Trophoblast cell (in vitro differentiated cells and primary cell): ENCODE data around the gene VCAN.

Experiments used
- DNase-seq, 2 donors: peaks; one replicate each; pipeline ENCODE4 v3.0.0-alpha.2; 2016
- H2AFZ ChIP-seq: 2 replicates; pipeline ENCODE4 v1.6.1; 2013; ENCODE audit warnings: low read length, moderate library complexity, mild to moderate bottlenecking; ENCODE audit not compliant: insufficient read depth, poor library complexity
- H2AK5ac ChIP-seq: 2 replicates; pipeline ENCODE4 v1.6.1; 2013; ENCODE audit warnings: mild to moderate bottlenecking, low read length
- H2BK120ac ChIP-seq: 2 replicates; pipeline ENCODE4 v1.6.1; 2013; ENCODE audit warnings: low read length, mild to moderate bottlenecking, moderate library complexity; ENCODE audit not compliant: insufficient read depth, poor library complexity
- H2BK12ac ChIP-seq: 2 replicates; pipeline ENCODE4 v1.6.1; 2013; ENCODE audit warnings: mild to moderate bottlenecking, low read length, moderate library complexity
- H2BK5ac ChIP-seq: 2 replicates; pipeline ENCODE4 v1.6.1; 2013; ENCODE audit warnings: low read length, low read depth, moderate library complexity, mild to moderate bottlenecking; ENCODE audit not compliant: poor library complexity
- H3K14ac ChIP-seq: 2 replicates; pipeline ENCODE4 v1.6.1; 2013; ENCODE audit warnings: mild to moderate bottlenecking, low read length
- H3K18ac ChIP-seq: 2 replicates; pipeline ENCODE4 v1.6.1; 2013; ENCODE audit warnings: mild to moderate bottlenecking, low read length
- H3K23ac ChIP-seq: 2 replicates; pipeline ENCODE4 v1.6.1; 2013; ENCODE audit warnings: low read length
- H3K27ac ChIP-seq: 2 replicates; pipeline ENCODE4 v1.5.1; 2013; ENCODE audit warnings: low read depth, mild to moderate bottlenecking, inconsistent platforms, low read length, moderate library complexity
- H3K27me3 ChIP-seq: 2 replicates; pipeline ENCODE4 v1.6.1; 2013; ENCODE audit warnings: inconsistent platforms, mild to moderate bottlenecking, low read length, moderate library complexity; ENCODE audit not compliant: insufficient read depth
- H3K36me3 ChIP-seq, 2 experiments: 1 replicate in 1 of 2; 2 replicates in 1 of 2; pipeline ENCODE4 v1.6.1; 2013; ENCODE audit warnings: low read length in 2 of 2, mild to moderate bottlenecking in 2 of 2, moderate library complexity in 1 of 2; ENCODE audit not compliant: insufficient read depth in 2 of 2, control insufficient read depth in 1 of 2
- H3K4ac ChIP-seq: 2 replicates; pipeline ENCODE4 v1.6.1; 2013; ENCODE audit warnings: low read depth, mild to moderate bottlenecking, low read length, moderate library complexity
- H3K4me1 ChIP-seq, 2 experiments: 1 replicate in 1 of 2; 2 replicates in 1 of 2; pipeline ENCODE4 v1.6.1; 2013; ENCODE audit warnings: low read length in 2 of 2, mild to moderate bottlenecking in 2 of 2, moderate library complexity in 1 of 2; ENCODE audit not compliant: insufficient read depth in 2 of 2, control insufficient read depth in 1 of 2
- H3K4me2 ChIP-seq: 2 replicates; pipeline ENCODE4 v1.6.1; 2013; ENCODE audit warnings: inconsistent platforms, mild to moderate bottlenecking, low read length, moderate library complexity
- H3K4me3 ChIP-seq: 2 replicates; pipeline ENCODE4 v1.5.1; 2013; ENCODE audit warnings: mild to moderate bottlenecking, low read depth, low read length, inconsistent platforms
- H3K79me1 ChIP-seq: one replicate; pipeline ENCODE4 v1.6.1; 2013; ENCODE audit warnings: low read length
- H3K79me2 ChIP-seq: 2 replicates; pipeline ENCODE4 v1.6.1; 2013; ENCODE audit warnings: low read length, mild to moderate bottlenecking; ENCODE audit not compliant: control insufficient read depth, insufficient read depth, poor library complexity
- H3K9ac ChIP-seq: 2 replicates; pipeline ENCODE4 v1.6.1; 2013; ENCODE audit warnings: mild to moderate bottlenecking, low read length
- H3K9me3 ChIP-seq: 2 replicates; pipeline ENCODE4 v1.6.1; 2013; ENCODE audit warnings: low read depth, mild to moderate bottlenecking, control low read depth, inconsistent platforms, low read length; ENCODE audit not compliant: insufficient read depth
- H4K12ac ChIP-seq: 2 replicates; pipeline ENCODE4 v1.6.1; 2013; ENCODE audit warnings: low read depth, mild to moderate bottlenecking, low read length, moderate library complexity
- H4K8ac ChIP-seq: 2 replicates; pipeline ENCODE4 v1.6.1; 2013; ENCODE audit warnings: low read depth, mild to moderate bottlenecking, low read length, moderate library complexity
- H4K91ac ChIP-seq: one replicate; pipeline ENCODE4 v1.6.1; 2013; ENCODE audit warnings: low read depth, mild to moderate bottlenecking, low read length, moderate library complexity
- WGBS: extraction: QIAGEN DNeasy Blood & Tissue Kit; methylation state at CpG from one replicate; pipeline ENCODE4 v1.1.7; 2013; ENCODE audit warnings: missing lambda C conversion rate; ENCODE audit not compliant: insufficient read length, insufficient coverage; ENCODE audit errors: extremely low coverage; 5-methylcytosine and 5-hydroxymethylcytosine counted together

Gene VCAN

GRCh38 chr5:83547889-83548288 is 76.3 kb downstream of the VCAN start:
- no peak overlapping the region for H2AK5ac ChIP-seq
- DNase-seq, result no peak
- no peak overlapping the region for H2BK12ac ChIP-seq
- no CpG with 5 or more reads among the region's 1 CpG for WGBS
- no peak overlapping the region for H4K8ac ChIP-seq
- no peaks in the 10 kb centered on the region for H3K27me3 ChIP-seq
- H3K4ac ChIP-seq, result no peak overlapping the region
- no peak overlapping the region for H3K4me3 ChIP-seq
- H2BK5ac ChIP-seq, result no peak overlapping the region
- H3K23ac ChIP-seq, result no peak overlapping the region
- no peak overlapping the region for H3K27ac ChIP-seq
- H3K18ac ChIP-seq, result no peak overlapping the region
- no peaks in the 10 kb centered on the region for H3K9me3 ChIP-seq
- H3K36me3 ChIP-seq, result no peaks in the 10 kb centered on the region
- H3K79me2 ChIP-seq, result no peaks in the 10 kb centered on the region
- no peak overlapping the region for H2BK120ac ChIP-seq
- no peak overlapping the region for H3K14ac ChIP-seq
- H4K12ac ChIP-seq, result no peak overlapping the region
- H3K4me1 ChIP-seq, result no peaks in the 10 kb centered on the region
- H3K79me1 ChIP-seq, result no peaks in the 10 kb centered on the region
- H2AFZ ChIP-seq, result no peak overlapping the region
- H4K91ac ChIP-seq, result no peak overlapping the region
- H3K9ac ChIP-seq, result no peak overlapping the region
- H3K4me2 ChIP-seq, result no peak overlapping the region

- Histone ChIP-seq H2BK5ac (no peak overlapping the region), H4K12ac (no peak overlapping the region), H3K4me3 (no peak overlapping the region), H2AFZ (no peak overlapping the region), H3K27me3 (no peaks in the 10 kb centered on the region), H3K4me1 (no peaks in the 10 kb centered on the region), H2BK120ac (no peak overlapping the region), H3K9me3 (no peaks in the 10 kb centered on the region), H4K8ac (no peak overlapping the region), H3K4me2 (no peak overlapping the region), H3K27ac (no peak overlapping the region), H3K18ac (no peak overlapping the region), H2BK12ac (no peak overlapping the region), H3K9ac (no peak overlapping the region), H3K79me2 (no peaks in the 10 kb centered on the region), H3K4ac (no peak overlapping the region), H3K23ac (no peak overlapping the region), H2AK5ac (no peak overlapping the region), H3K14ac (no peak overlapping the region), H4K91ac (no peak overlapping the region), H3K79me1 (no peaks in the 10 kb centered on the region), H3K36me3 (no peaks in the 10 kb centered on the region)
- no peak for DNase-seq
- WGBS, result no CpG with 5 or more reads among the region's 4 CpGs
Observed at GRCh38 chr5:83548581-83548980, 77.0 kb downstream of the VCAN start.

- H3K27ac ChIP-seq, result no peak overlapping the region
- H2BK120ac ChIP-seq, result no peak overlapping the region
- H3K23ac ChIP-seq, result no peak overlapping the region
- no CpG with 5 or more reads among the region's 2 CpGs for whole genome bisulfite sequencing
- H3K4me1 ChIP-seq, result no peaks in the 10 kb centered on the region
- H3K79me2 ChIP-seq, result no peaks in the 10 kb centered on the region
- H3K14ac ChIP-seq, result no peak overlapping the region
- H3K4ac ChIP-seq, result no peak overlapping the region
- H3K36me3 ChIP-seq, result no peaks in the 10 kb centered on the region
- no peak overlapping the region for H3K4me2 ChIP-seq
- H2AK5ac ChIP-seq, result no peak overlapping the region
- DNase-seq, result no peak
- H2BK12ac ChIP-seq, result no peak overlapping the region
- H2BK5ac ChIP-seq, result no peak overlapping the region
- no peak overlapping the region for H4K12ac ChIP-seq
- H3K27me3 ChIP-seq, result no peaks in the 10 kb centered on the region
- H4K8ac ChIP-seq, result no peak overlapping the region
- H4K91ac ChIP-seq, result no peak overlapping the region
- H3K9ac ChIP-seq, result no peak overlapping the region
- no peaks in the 10 kb centered on the region for H3K79me1 ChIP-seq
- H3K18ac ChIP-seq, result no peak overlapping the region
- no peak overlapping the region for H2AFZ ChIP-seq
- H3K4me3 ChIP-seq, result no peak overlapping the region
- no peaks in the 10 kb centered on the region for H3K9me3 ChIP-seq
Observed at GRCh38 chr5:83549076-83549475, 77.5 kb downstream of the VCAN start.

GRCh38 chr5:83549674-83550073 is 78.1 kb downstream of the VCAN start:
- H3K79me2 ChIP-seq, result no peaks in the 10 kb centered on the region
- no peak overlapping the region for H2BK120ac ChIP-seq
- no peak overlapping the region for H3K4ac ChIP-seq
- no peak overlapping the region for H4K8ac ChIP-seq
- H3K18ac ChIP-seq, result no peak overlapping the region
- H4K12ac ChIP-seq, result no peak overlapping the region
- H3K4me3 ChIP-seq, result no peak overlapping the region
- no peak overlapping the region for H2AFZ ChIP-seq
- no peaks in the 10 kb centered on the region for H3K4me1 ChIP-seq
- H3K9me3 ChIP-seq, result no peaks in the 10 kb centered on the region
- H2AK5ac ChIP-seq, result no peak overlapping the region
- no peak for DNase-seq
- H3K14ac ChIP-seq, result no peak overlapping the region
- H3K36me3 ChIP-seq, result no peaks in the 10 kb centered on the region
- no peak overlapping the region for H3K4me2 ChIP-seq
- no peak overlapping the region for H3K27ac ChIP-seq
- no CpG with 5 or more reads among the region's 5 CpGs for WGBS
- no peaks in the 10 kb centered on the region for H3K27me3 ChIP-seq
- H3K79me1 ChIP-seq, result no peaks in the 10 kb centered on the region
- H2BK5ac ChIP-seq, result no peak overlapping the region
- no peak overlapping the region for H2BK12ac ChIP-seq
- H4K91ac ChIP-seq, result no peak overlapping the region
- H3K9ac ChIP-seq, result no peak overlapping the region
- no peak overlapping the region for H3K23ac ChIP-seq
